Measurements from ENCODE around the gene SART3. TPM values are rescaled to one million over a fixed set of nuclear protein-coding genes. Genes with fewer than 3 reads are reported as not detected.
"Not testable (repeated sequence)": the region's sequence is repeated elsewhere in the genome, so short reads cannot be mapped to it uniquely, and the experiment has no call there.

The SART3 gene
- total RNA-seq, 1 donor from 2014 or later = 82.5 TPM

GRCh38 chr12:108491256-108491655 is 69.7 kb downstream of the SART3 start:
- Mint-ChIP-seq H3K9me3 (peaks cover 8% of the 10 kb centered on the region), H3K36me3 (peaks cover 2% of the 10 kb centered on the region), H3K27ac (no peak overlapping the region), H3K4me3 (no peak overlapping the region), H3K27me3 (ENCODE audit: low read depth) (peaks cover 21% of the 10 kb centered on the region), H3K4me1 (no peaks in the 10 kb centered on the region)
- DNase-seq (ENCODE audit: low spot score in 2 of 2, unreplicated experiment in 2 of 2) = no peak
- no peak for TF ChIP-seq CTCF (IDR thresholded peaks at IDR 0.05; ENCODE audit: unreplicated experiment)

GRCh38 chr12:108487029-108487428 is 73.9 kb downstream of the SART3 start:
- peaks cover 18% of the 10 kb centered on the region for H3K27me3 Mint-ChIP-seq (ENCODE audit: low read depth)
- H3K4me3 Mint-ChIP-seq; DNase-seq (ENCODE audit: low spot score in 2 of 2, unreplicated experiment in 2 of 2); H3K9me3 Mint-ChIP-seq; H3K36me3 Mint-ChIP-seq; H3K4me1 Mint-ChIP-seq; H3K27ac Mint-ChIP-seq: not testable (repeated sequence)

- H3K36me3 Mint-ChIP-seq = not testable (repeated sequence)
These were observed 75.6 kb downstream of the SART3 start for GRCh38 chr12:108485371-108485770.

GRCh38 chr12:108484845-108485244 is 76.1 kb downstream of the SART3 start:
- peaks cover 33% of the 10 kb centered on the region for H3K27me3 Mint-ChIP-seq (ENCODE audit: low read depth)
- peaks cover 2% of the 10 kb centered on the region for H3K36me3 Mint-ChIP-seq
- DNase-seq (ENCODE audit: low spot score in 2 of 2, unreplicated experiment in 2 of 2) = no peak
- H3K4me1 Mint-ChIP-seq = no peaks in the 10 kb centered on the region
- no peak for TF ChIP-seq CTCF (IDR thresholded peaks at IDR 0.05; ENCODE audit: unreplicated experiment)
- no peak overlapping the region for H3K4me3 Mint-ChIP-seq
- H3K9me3 Mint-ChIP-seq = peaks cover 8% of the 10 kb centered on the region
- no peak overlapping the region for H3K27ac Mint-ChIP-seq

More at GRCh38 chr12:108485371-108485770, 75.6 kb downstream of the SART3 start:
- peaks cover 28% of the 10 kb centered on the region for H3K27me3 Mint-ChIP-seq (ENCODE audit: low read depth)
- H3K4me3 Mint-ChIP-seq; H3K27ac Mint-ChIP-seq; DNase-seq (ENCODE audit: low spot score in 2 of 2, unreplicated experiment in 2 of 2); H3K4me1 Mint-ChIP-seq; H3K9me3 Mint-ChIP-seq: not testable (repeated sequence)

- Mint-ChIP-seq H3K4me1 (no peaks in the 10 kb centered on the region), H3K4me3 (no peak overlapping the region), H3K9me3 (peaks cover 8% of the 10 kb centered on the region), H3K27me3 (ENCODE audit: low read depth) (peaks cover 36% of the 10 kb centered on the region), H3K27ac (no peak overlapping the region), H3K36me3 (peaks cover 2% of the 10 kb centered on the region)
- no peak for DNase-seq (ENCODE audit: low spot score in 2 of 2, unreplicated experiment in 2 of 2)
- TF ChIP-seq CTCF (IDR thresholded peaks at IDR 0.05; ENCODE audit: unreplicated experiment) = no peak
These were observed 76.5 kb downstream of the SART3 start for GRCh38 chr12:108484431-108484830.

GRCh38 chr12:108483213-108484059 is 77.5 kb downstream of the SART3 start:
- no peak for DNase-seq (ENCODE audit: low spot score in 2 of 2, unreplicated experiment in 2 of 2)
- H3K4me3 Mint-ChIP-seq = no peak overlapping the region
- TF ChIP-seq CTCF (IDR thresholded peaks at IDR 0.05; ENCODE audit: unreplicated experiment) = no peak
- peaks cover 37% of the 10 kb centered on the region for H3K27me3 Mint-ChIP-seq (ENCODE audit: low read depth)
- peaks cover 2% of the 10 kb centered on the region for H3K36me3 Mint-ChIP-seq
- H3K4me1 Mint-ChIP-seq = no peaks in the 10 kb centered on the region
- no peak overlapping the region for H3K27ac Mint-ChIP-seq
- peaks cover 8% of the 10 kb centered on the region for H3K9me3 Mint-ChIP-seq
